ENCODE data around the gene TMEM181. TPM values are rescaled to one million over a fixed set of nuclear protein-coding genes. Genes with fewer than 3 reads are reported as not detected.
A peak's percentile ranks its signal among the peaks of the same experiment; 100 is the strongest.

The TMEM181 gene
- total and polyA plus RNA-seq, 2 of the 13 experiments (the other 11 are each of a cell fraction or from before 2014, with no cell fraction given): 59.1 to 108 TPM

DNA sequence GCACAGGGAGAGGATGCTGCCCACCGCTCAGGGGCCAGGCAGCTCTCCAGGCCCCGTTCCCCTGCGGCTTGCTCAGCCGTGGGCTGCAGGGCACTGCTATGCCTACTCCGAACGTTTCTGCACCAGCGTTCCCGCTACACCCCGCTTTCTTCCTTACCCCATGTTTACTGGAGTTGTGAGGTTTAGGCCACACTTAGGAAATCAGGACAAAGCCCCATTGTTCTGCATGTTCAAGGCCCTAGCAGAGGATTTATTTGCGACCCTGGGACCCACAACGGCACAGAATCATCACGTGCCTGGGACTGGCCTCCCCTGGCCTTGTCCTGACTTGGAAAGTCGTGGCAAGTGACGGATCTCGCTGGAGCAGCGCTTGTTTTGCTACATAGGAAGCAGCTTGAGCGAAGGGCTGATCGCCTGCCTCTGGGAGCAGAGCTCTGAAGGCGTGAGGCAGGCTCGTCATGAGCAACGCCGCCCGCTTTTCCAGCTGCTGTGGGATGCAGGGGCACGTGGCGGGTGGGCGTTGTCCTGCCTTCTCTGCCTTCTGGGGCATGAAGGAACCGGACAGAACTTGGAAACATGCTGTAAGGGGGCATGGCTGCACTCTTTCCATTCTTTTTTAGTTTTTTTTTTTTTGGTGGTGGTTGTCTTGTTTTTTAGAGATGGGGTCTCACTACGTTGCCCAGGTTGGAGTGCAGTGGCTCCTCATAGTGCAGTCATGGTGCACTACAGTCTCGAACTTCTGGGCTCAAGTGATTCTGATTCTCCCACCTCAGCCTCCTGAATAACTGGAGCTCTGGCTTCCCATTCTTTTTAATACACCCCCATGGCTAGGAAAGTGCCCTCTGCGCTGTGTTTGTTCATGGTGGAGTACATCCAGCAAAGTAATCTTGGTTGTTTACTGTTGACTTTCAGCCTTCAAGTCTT is 14.6 kb upstream of the TMEM181 start (continued):
- TF ChIP-seq SNAPC4 (CRISPR knock-in tag; IDR thresholded peaks at IDR 0.05) (0 out of 2 replicates have a peak, but pooled peaks have one; percentile 12), ZNF639 (CRISPR knock-in tag; conservative IDR thresholded peaks at IDR 0.05) (no peak; the same call in 1 of the 2 replicates), ZBTB14 (CRISPR knock-in tag; IDR thresholded peaks at IDR 0.05) (no peak), PAWR (CRISPR knock-in tag; IDR thresholded peaks at IDR 0.05; ENCODE audit: borderline replicate concordance) (no peak), ETV6 (CRISPR knock-in tag; conservative IDR thresholded peaks at IDR 0.05) (0 out of 2 replicates have a peak, but pooled peaks have one; percentile 54), ZNF841 (CRISPR knock-in tag; IDR thresholded peaks at IDR 0.05; ENCODE audit: borderline replicate concordance) (no peak), ZFP62 (CRISPR knock-in tag; IDR thresholded peaks at IDR 0.05) (no peak), ZNF629 (CRISPR knock-in tag; conservative IDR thresholded peaks at IDR 0.05) (no peak), IKZF1 (IDR thresholded peaks at IDR 0.05) (no peak), ZSCAN25 (CRISPR knock-in tag; IDR thresholded peaks at IDR 0.05) (no peak), ZEB1 (IDR thresholded peaks at IDR 0.05; ENCODE audit: insufficient replicate concordance, low read depth) (no peak), TMF1 (CRISPR knock-in tag; IDR thresholded peaks at IDR 0.05; ENCODE audit: low read depth) (peak; percentile 76; the same call in 1 of the 2 replicates), ZNF24 (IDR thresholded peaks at IDR 0.05) (no peak), ZNF678 (CRISPR knock-in tag; IDR thresholded peaks at IDR 0.05) (no peak), TARDBP (CRISPR knock-in tag; IDR thresholded peaks at IDR 0.05) (peak; percentile 90), ZNF251 (CRISPR knock-in tag; IDR thresholded peaks at IDR 0.05) (no peak), ZNF792 (CRISPR knock-in tag; IDR thresholded peaks at IDR 0.05) (peak; percentile 81; the same call in 1 of the 2 replicates)
- TF ChIP-seq, protein P1, sequence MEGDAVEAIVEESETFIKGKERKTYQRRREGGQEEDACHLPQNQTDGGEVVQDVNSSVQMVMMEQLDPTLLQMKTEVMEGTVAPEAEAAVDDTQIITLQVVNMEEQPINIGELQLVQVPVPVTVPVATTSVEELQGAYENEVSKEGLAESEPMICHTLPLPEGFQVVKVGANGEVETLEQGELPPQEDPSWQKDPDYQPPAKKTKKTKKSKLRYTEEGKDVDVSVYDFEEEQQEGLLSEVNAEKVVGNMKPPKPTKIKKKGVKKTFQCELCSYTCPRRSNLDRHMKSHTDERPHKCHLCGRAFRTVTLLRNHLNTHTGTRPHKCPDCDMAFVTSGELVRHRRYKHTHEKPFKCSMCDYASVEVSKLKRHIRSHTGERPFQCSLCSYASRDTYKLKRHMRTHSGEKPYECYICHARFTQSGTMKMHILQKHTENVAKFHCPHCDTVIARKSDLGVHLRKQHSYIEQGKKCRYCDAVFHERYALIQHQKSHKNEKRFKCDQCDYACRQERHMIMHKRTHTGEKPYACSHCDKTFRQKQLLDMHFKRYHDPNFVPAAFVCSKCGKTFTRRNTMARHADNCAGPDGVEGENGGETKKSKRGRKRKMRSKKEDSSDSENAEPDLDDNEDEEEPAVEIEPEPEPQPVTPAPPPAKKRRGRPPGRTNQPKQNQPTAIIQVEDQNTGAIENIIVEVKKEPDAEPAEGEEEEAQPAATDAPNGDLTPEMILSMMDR (CRISPR knock-in tag; IDR thresholded peaks at IDR 0.05): 0 out of 2 replicates have a peak, but pooled peaks have one; percentile 4

Measured in HepG2 (cell line).